Tibial nerve (tissue), 4 donors: ENCODE measurements around the gene LDAF1.

Source experiments
- EP300 ChIP-seq, 2 donors: sonication (generic); formaldehyde crosslinking; IDR thresholded peaks; one replicate each; pipeline ENCODE4 v1.6.1; 2017; ENCODE audit warnings: antibody characterized with exemption in 2 of 2, mild to moderate bottlenecking in 1 of 2
- TF ChIP-seq, protein P1 (sequence below), 5 experiments: fragments of 200-600 bp in 3 of 5; fragments of 450-650 bp in 2 of 5; sonication (generic) in 3 of 5; IDR thresholded peaks; one replicate each; pipeline ENCODE4 v1.5.1; 2016 to 2019; ENCODE audit warnings: antibody characterized with exemption in 5 of 5, mild to moderate bottlenecking in 3 of 5, moderate library complexity in 2 of 5

DNA sequence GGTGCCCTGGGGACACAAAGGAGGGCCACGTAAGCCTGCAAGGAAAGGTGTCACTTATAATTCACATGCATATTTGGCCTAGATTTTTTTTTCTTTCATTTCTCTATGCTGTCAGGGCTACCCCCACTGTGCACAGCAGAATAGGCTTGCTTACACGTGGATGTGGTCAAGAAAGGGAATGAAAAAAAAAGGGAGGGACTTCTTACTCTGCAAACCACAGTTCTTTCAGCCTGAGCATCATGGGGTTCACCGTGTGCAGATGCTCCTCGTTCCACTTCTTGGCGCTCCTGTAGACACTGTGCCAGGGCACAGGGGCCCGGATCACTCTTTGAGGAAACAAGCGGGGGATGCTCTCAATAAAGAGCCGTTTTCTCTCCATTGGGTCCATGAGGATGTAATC, 24.4 kb upstream of the LDAF1 start:
- TF ChIP-seq, protein P1, sequence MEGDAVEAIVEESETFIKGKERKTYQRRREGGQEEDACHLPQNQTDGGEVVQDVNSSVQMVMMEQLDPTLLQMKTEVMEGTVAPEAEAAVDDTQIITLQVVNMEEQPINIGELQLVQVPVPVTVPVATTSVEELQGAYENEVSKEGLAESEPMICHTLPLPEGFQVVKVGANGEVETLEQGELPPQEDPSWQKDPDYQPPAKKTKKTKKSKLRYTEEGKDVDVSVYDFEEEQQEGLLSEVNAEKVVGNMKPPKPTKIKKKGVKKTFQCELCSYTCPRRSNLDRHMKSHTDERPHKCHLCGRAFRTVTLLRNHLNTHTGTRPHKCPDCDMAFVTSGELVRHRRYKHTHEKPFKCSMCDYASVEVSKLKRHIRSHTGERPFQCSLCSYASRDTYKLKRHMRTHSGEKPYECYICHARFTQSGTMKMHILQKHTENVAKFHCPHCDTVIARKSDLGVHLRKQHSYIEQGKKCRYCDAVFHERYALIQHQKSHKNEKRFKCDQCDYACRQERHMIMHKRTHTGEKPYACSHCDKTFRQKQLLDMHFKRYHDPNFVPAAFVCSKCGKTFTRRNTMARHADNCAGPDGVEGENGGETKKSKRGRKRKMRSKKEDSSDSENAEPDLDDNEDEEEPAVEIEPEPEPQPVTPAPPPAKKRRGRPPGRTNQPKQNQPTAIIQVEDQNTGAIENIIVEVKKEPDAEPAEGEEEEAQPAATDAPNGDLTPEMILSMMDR (IDR thresholded peaks at IDR 0.05), result no peak
- TF ChIP-seq EP300 (IDR thresholded peaks at IDR 0.05), result no peak
